ENCODE data around the gene TMEM238L. TPM values are rescaled to one million over a fixed set of nuclear protein-coding genes. Genes with fewer than 3 reads are reported as not detected.

TMEM238L gene
- total and polyA plus RNA-seq, 2 experiments from 2014 or later: not detected

DNA sequence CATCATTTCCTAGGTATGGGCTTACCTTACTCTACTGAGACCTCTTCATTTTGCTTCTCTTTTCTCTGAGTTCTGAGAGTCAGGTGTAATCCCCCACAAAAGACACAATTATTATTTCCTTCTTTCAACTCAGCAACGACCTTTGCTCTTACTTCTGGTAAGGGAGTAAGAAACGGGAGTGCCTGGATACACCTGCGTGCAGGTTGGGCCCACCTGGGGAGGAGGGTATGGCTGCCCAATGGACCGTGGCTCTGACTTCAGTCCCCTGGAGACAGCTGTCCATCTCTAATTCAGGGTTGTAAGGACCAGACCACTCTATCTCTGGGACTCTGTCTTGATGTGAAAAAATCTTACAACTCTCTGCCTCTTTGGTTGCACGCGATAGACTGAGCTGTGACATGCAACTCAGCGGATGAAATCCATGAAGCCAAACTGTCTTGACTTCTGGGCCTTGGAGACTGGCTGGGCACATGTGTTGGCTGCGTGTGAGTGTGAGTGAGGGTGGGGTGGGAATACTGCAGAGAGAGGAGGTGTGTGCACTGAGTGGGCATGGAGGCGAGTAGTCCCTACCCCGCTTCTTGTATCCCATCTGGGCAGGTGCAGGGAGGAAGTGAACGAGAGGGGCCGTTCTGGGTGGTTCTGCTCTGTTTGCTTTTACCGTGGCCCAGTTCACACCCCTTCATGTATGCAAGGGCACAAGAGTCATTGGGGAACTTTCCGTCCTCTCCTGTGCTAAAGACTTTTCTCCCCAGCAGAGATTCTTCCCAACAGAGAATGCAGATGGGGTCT is 1.2 kb downstream of the TMEM238L start:
- peaks cover 7% of the 10 kb centered on the region; the same call in 2 of the 3 replicates for H3K4me1 Mint-ChIP-seq
- Histone ChIP-seq H3K36me3 (ENCODE audit: insufficient read depth) (no peaks in the 10 kb centered on the region), H4K20me1 (replicated peaks; ENCODE audit: insufficient read depth) (no peaks in the 10 kb centered on the region), H3K4me3 (no peak overlapping the region), H2AFZ (no peak overlapping the region), H3F3A (replicated peaks; ENCODE audit: low read depth) (no peaks in the 10 kb centered on the region), H3K27ac (ENCODE audit: low read depth) (no peak overlapping the region), H3K79me2 (replicated peaks; ENCODE audit: insufficient read depth) (no peaks in the 10 kb centered on the region), H3K4me1 (ENCODE audit: insufficient read depth) (peaks cover 5% of the 10 kb centered on the region; the same call in 1 of the 2 replicates), H3K9me2 (ENCODE audit: insufficient read depth) (no peaks in the 10 kb centered on the region), H3K27me3 (ENCODE audit: insufficient read depth) (no peaks in the 10 kb centered on the region), H3K4me2 (no peak overlapping the region)
- H3K27ac Mint-ChIP-seq: no peak overlapping the region
- H3K27me3 Mint-ChIP-seq (ENCODE audit: insufficient read depth, low read depth, poor library complexity): peaks cover 3% of the 10 kb centered on the region
- H3K9me3 Mint-ChIP-seq: no peaks in the 10 kb centered on the region; the same call in 2 of the 3 replicates
- TF ChIP-seq POLR2AphosphoS5 (IDR thresholded peaks at IDR 0.05; ENCODE audit: low read depth) (no peak), ZNF114 (CRISPR knock-in tag; IDR thresholded peaks at IDR 0.05) (no peak), CREB1 (CRISPR knock-in tag; IDR thresholded peaks at IDR 0.05; ENCODE audit: low read depth) (no peak), ZNF331 (CRISPR knock-in tag; IDR thresholded peaks at IDR 0.05; ENCODE audit: low read depth) (no peak), NANOG (IDR thresholded peaks at IDR 0.05; ENCODE audit: borderline replicate concordance) (no peak), EZH2phosphoT487 (IDR thresholded peaks at IDR 0.05; ENCODE audit: unreplicated experiment) (no peak), JUNB (IDR thresholded peaks at IDR 0.05; ENCODE audit: unreplicated experiment) (no peak), EZH2 (IDR thresholded peaks at IDR 0.05; ENCODE audit: low read depth, unreplicated experiment) (no peak), STAT1 (IDR thresholded peaks at IDR 0.05; ENCODE audit: unreplicated experiment) (no peak)
- TF ChIP-seq, protein P1, sequence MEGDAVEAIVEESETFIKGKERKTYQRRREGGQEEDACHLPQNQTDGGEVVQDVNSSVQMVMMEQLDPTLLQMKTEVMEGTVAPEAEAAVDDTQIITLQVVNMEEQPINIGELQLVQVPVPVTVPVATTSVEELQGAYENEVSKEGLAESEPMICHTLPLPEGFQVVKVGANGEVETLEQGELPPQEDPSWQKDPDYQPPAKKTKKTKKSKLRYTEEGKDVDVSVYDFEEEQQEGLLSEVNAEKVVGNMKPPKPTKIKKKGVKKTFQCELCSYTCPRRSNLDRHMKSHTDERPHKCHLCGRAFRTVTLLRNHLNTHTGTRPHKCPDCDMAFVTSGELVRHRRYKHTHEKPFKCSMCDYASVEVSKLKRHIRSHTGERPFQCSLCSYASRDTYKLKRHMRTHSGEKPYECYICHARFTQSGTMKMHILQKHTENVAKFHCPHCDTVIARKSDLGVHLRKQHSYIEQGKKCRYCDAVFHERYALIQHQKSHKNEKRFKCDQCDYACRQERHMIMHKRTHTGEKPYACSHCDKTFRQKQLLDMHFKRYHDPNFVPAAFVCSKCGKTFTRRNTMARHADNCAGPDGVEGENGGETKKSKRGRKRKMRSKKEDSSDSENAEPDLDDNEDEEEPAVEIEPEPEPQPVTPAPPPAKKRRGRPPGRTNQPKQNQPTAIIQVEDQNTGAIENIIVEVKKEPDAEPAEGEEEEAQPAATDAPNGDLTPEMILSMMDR (conservative IDR thresholded peaks at IDR 0.05; ENCODE audit: low read depth in 2 of 2): no peak
- TF ChIP-seq, protein P2, sequence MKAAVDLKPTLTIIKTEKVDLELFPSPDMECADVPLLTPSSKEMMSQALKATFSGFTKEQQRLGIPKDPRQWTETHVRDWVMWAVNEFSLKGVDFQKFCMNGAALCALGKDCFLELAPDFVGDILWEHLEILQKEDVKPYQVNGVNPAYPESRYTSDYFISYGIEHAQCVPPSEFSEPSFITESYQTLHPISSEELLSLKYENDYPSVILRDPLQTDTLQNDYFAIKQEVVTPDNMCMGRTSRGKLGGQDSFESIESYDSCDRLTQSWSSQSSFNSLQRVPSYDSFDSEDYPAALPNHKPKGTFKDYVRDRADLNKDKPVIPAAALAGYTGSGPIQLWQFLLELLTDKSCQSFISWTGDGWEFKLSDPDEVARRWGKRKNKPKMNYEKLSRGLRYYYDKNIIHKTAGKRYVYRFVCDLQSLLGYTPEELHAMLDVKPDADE (IDR thresholded peaks at IDR 0.05): no peak
- TF ChIP-seq, protein P3, sequence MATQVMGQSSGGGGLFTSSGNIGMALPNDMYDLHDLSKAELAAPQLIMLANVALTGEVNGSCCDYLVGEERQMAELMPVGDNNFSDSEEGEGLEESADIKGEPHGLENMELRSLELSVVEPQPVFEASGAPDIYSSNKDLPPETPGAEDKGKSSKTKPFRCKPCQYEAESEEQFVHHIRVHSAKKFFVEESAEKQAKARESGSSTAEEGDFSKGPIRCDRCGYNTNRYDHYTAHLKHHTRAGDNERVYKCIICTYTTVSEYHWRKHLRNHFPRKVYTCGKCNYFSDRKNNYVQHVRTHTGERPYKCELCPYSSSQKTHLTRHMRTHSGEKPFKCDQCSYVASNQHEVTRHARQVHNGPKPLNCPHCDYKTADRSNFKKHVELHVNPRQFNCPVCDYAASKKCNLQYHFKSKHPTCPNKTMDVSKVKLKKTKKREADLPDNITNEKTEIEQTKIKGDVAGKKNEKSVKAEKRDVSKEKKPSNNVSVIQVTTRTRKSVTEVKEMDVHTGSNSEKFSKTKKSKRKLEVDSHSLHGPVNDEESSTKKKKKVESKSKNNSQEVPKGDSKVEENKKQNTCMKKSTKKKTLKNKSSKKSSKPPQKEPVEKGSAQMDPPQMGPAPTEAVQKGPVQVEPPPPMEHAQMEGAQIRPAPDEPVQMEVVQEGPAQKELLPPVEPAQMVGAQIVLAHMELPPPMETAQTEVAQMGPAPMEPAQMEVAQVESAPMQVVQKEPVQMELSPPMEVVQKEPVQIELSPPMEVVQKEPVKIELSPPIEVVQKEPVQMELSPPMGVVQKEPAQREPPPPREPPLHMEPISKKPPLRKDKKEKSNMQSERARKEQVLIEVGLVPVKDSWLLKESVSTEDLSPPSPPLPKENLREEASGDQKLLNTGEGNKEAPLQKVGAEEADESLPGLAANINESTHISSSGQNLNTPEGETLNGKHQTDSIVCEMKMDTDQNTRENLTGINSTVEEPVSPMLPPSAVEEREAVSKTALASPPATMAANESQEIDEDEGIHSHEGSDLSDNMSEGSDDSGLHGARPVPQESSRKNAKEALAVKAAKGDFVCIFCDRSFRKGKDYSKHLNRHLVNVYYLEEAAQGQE (IDR thresholded peaks at IDR 0.05; ENCODE audit: unreplicated experiment): no peak
- TF ChIP-seq, protein P4, sequence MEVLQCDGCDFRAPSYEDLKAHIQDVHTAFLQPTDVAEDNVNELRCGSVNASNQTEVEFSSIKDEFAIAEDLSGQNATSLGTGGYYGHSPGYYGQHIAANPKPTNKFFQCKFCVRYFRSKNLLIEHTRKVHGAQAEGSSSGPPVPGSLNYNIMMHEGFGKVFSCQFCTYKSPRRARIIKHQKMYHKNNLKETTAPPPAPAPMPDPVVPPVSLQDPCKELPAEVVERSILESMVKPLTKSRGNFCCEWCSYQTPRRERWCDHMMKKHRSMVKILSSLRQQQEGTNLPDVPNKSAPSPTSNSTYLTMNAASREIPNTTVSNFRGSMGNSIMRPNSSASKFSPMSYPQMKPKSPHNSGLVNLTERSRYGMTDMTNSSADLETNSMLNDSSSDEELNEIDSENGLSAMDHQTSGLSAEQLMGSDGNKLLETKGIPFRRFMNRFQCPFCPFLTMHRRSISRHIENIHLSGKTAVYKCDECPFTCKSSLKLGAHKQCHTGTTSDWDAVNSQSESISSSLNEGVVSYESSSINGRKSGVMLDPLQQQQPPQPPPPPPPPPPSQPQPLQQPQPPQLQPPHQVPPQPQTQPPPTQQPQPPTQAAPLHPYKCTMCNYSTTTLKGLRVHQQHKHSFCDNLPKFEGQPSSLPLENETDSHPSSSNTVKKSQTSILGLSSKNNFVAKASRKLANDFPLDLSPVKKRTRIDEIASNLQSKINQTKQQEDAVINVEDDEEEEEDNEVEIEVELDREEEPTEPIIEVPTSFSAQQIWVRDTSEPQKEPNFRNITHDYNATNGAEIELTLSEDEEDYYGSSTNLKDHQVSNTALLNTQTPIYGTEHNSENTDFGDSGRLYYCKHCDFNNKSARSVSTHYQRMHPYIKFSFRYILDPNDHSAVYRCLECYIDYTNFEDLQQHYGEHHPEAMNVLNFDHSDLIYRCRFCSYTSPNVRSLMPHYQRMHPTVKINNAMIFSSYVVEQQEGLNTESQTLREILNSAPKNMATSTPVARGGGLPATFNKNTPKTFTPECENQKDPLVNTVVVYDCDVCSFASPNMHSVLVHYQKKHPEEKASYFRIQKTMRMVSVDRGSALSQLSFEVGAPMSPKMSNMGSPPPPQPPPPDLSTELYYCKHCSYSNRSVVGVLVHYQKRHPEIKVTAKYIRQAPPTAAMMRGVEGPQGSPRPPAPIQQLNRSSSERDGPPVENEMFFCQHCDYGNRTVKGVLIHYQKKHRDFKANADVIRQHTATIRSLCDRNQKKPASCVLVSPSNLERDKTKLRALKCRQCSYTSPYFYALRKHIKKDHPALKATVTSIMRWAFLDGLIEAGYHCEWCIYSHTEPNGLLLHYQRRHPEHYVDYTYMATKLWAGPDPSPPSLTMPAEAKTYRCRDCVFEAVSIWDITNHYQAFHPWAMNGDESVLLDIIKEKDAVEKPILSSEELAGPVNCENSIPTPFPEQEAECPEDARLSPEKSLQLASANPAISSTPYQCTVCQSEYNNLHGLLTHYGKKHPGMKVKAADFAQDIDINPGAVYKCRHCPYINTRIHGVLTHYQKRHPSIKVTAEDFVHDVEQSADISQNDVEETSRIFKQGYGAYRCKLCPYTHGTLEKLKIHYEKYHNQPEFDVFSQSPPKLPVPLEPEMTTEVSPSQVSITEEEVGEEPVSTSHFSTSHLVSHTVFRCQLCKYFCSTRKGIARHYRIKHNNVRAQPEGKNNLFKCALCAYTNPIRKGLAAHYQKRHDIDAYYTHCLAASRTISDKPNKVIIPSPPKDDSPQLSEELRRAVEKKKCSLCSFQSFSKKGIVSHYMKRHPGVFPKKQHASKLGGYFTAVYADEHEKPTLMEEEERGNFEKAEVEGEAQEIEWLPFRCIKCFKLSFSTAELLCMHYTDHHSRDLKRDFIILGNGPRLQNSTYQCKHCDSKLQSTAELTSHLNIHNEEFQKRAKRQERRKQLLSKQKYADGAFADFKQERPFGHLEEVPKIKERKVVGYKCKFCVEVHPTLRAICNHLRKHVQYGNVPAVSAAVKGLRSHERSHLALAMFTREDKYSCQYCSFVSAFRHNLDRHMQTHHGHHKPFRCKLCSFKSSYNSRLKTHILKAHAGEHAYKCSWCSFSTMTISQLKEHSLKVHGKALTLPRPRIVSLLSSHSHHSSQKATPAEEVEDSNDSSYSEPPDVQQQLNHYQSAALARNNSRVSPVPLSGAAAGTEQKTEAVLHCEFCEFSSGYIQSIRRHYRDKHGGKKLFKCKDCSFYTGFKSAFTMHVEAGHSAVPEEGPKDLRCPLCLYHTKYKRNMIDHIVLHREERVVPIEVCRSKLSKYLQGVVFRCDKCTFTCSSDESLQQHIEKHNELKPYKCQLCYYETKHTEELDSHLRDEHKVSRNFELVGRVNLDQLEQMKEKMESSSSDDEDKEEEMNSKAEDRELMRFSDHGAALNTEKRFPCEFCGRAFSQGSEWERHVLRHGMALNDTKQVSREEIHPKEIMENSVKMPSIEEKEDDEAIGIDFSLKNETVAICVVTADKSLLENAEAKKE (CRISPR knock-in tag; IDR thresholded peaks at IDR 0.05): no peak
- H3K36me3 Mint-ChIP-seq (ENCODE audit: low read depth): no peaks in the 10 kb centered on the region; the same call in 2 of the 3 replicates
- DNase-seq (ENCODE audit: low spot score) (no peak), ATAC-seq (no peak)
- H3K4me3 Mint-ChIP-seq: no peak overlapping the region

Measured in GM23338 (cell line).